ENCODE data around the gene HID1.
"Not testable (repeated sequence)": the region's sequence is repeated elsewhere in the genome, so short reads cannot be mapped to it uniquely, and the experiment has no call there.

Gene HID1

DNA sequence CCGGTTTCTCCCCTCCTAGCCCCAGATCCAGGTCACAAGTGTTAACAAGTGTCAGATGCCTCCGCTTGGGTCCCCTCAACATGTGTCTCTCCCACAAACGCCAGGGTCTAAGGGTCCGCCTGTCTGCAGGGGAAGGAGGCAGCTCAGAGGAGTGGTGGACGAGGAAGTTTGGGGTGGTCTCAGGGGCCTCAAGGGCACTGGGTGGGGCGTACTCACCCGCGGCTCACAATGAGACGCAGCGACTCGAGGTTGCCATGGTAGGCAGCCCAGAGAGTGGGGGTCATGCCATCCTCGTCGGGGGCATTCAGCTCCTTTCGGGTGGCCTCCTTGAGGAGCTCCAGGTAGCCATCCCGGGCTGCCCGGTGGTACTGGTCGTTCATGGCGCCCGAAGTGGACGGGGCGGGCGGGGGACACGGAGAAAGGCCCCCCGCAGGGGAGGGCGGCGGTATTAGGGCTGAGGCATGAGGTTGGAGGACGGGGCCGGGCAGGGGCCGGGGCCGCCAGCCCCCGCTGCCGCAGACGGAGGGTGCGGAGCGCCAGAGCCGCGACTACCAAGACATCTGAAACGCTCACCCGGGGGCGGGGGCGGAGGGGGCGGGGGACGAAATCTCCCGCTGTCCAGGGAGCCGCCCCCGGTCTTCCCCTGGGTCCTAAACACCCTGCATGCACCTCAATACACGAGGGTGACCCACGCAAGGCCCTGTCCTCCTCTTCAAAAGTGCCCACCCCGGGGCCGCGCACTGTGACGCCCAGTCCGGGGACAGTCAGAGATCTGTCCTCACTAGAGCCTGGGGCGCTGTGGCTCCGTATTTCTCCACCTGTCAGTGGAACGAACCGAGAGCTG lies 49.6 kb downstream of the HID1 start, which contains the start of gene USH1G:
Gene USH1G, minus strand, starts transcription at position 562 of the 844 bp plus-strand sequence. Its CDS starts 182 bp downstream, at position 380.
- DNase-seq (ENCODE audit: low read depth, low spot score) = no peak

DNA sequence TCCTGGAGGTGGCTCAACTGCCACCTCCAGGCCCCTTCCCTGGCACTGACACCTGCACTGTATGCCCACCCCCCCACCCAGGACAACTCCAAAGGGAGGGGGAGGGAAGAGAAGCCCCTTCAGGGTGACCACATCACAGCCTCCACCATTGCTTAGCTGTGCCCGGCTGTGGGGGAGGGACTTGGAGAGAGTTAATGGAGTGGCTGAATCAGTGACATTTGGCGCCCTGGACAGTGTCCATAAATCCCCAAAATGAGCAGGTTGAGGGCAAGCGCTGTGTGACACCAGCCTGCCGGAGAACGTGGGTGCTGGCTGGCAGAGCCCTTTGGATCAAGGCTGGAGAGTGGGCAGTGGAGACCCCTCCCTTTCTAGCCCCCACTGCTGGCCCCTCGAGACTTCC lies 50.4 kb downstream of the HID1 start:
- no peak for DNase-seq (ENCODE audit: low read depth, low spot score)

DNA sequence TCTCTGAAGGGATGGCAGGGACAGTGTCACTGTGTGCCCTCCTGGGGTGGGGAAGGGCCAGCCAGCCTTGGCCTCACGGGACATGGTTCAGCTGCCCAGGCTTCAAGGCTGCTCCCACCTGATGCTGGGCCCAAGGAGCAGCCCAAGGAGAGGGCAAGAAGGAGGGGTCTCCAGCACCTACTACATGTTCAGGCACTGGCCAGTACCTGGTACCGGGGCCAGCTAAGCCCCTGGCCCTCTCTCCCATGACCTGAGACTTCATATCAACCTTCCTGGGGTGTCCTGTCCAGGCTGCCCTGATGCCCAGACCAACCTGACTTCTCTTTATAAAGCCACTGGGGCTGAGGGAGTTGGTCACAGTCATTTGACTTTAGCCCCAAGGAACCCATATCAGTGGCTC lies 50.8 kb downstream of the HID1 start:
- DNase-seq (ENCODE audit: low read depth, low spot score) = no peak

DNA sequence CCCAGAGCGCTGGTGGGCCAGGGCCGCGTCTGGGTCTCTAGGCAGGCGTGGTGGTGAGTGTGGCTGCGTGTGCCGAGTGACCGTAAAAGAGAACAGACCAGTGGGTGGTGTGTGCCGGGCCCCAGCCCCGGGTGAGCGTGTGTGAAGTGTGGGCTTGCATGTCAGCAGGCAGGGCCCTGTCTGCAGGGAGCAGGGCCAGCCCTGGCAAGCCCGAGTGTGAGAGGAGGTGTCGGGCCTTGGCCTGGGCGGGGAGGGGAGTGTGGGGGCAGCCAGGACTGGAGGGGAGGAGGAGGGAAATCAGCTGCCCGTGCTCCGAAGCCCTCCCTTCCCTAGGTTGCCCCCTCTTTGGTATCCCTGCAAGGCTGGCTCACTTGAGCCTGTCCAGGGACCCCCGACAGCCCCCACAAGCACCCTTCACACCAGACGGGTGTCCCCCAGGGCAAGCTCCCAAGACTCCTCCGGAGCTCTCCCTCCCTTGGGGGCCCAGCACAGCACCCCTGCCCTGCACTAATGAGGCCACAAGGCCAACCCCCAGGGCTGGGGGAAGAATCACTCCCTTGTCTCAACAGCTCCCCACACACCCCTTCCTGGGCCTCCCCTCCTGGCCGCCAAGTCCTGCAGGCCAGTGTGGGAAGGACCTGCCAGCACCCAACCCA lies 51.4 kb downstream of the HID1 start:
- no peak for DNase-seq (ENCODE audit: low read depth, low spot score)

DNA sequence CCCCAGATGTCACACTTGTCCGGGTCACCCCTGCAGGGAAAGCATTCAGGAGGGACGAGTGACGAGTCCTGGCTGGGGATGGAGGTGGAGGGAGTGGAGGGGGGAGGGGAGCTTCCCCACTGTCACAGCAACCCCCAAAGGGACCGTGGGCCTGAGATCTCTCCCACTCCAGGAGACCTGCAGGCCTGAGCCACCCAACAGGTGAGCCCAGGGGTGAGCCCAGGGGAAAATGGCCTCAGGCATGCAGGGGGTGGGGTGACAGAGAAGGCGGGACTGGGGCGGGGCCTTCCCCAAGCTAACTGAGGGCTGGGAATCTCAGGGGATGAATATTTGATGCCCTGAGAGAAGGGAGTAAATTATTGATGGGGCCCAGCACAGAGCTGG lies 51.9 kb downstream of the HID1 start:
- no peak for DNase-seq (ENCODE audit: low read depth, low spot score)

DNA sequence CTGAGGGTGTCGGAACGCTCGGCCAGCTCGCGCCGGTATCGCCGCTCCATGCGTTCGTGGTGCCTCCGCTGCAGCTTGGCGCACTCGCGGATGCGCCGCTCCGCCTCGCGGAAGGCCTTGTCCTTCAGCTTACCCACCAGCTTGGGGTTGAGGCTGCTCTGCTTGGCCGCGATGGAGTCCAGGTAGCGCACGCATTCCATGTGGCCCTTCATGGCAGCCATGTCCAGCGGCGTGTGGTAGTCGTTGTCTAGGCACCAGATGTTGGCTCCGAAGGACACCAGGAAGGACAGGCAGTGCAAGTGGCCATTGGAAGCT lies 52.3 kb downstream of the HID1 start:
- no peak for DNase-seq (ENCODE audit: low read depth, low spot score)

DNA sequence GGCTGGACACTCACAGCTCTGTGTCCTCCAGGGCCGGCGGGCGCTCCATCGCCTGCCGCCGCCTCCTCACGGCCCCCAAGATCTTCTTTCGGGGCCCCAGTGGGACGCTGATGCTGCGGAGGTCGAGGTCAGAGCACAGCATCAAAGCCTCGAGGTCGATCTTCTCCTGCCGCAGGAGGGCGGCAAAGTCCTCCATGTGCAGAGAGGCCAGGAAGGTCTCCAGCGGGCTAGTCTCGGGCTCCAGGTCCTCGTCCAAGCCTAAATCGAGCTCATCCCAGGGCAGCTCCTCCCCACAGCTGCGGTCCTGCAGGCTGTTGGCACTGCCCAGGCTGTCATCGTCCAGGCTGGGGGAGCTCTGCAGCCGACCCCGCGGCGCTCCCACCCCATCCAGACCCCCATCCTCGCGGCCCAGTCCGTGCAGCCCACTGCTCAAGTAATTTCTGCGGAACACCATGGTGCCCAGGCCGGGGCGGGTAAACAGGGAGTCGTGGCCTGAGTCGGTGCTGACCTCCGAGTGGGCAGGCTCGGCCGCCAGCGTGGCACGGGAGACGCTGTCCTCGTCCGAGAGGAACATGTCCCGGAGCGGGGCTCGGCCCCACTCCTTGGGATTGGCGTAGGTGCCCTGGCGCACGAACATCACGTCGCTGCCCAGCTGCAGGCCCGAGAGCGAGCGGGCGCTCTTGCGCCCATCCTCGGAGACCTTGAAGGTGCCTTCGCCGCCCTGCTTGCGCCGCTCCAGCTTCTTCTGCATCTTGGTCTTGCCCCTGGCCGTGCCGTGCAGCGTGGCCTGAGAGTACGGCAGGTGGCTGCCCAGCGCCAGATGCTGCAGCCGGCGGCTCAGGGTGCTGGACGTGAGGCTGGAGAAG lies 52.9 kb downstream of the HID1 start:
- no peak for DNase-seq (ENCODE audit: low read depth, low spot score)

DNA sequence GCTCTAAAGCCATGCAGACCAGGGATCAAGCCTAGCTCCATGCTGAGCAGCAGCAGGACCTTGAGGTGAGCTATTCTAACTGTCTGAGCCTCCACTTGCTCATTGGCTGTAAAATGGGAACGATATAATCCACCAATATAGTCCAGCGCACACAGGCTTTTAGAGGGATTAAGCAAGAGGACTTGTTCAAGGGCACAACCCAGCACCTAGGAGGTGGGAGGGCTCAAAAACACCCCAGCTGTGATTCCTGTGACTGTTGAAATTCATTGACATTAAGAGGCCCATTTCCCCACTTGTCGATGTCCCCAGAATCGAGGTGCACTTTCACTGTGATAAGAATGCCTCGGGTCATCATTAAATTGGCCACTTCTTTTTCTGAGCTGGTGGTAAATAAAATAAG lies 53.7 kb downstream of the HID1 start:
- no peak for DNase-seq (ENCODE audit: low read depth, low spot score)

DNA sequence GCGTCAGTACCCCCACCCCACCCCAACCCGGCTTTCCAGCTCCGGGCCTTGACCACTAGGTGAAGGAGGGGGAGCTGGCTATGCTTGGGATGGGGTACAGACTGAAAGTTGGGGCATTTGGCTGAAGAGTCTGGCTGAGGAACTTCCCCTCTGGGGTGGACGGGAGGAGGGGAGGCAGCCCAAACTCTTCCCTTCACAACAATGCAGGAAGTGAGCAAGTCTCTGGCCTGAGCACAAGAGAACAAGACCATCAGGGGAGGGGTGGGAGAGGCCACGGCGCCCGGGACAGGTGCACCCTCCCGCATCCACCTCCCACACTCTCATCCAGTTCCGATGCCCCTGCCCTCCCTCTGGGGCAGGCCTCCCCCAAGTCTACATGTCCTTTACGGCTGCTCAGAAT lies 55.1 kb downstream of the HID1 start:
- DNase-seq (ENCODE audit: low read depth, low spot score) = no peak

DNA sequence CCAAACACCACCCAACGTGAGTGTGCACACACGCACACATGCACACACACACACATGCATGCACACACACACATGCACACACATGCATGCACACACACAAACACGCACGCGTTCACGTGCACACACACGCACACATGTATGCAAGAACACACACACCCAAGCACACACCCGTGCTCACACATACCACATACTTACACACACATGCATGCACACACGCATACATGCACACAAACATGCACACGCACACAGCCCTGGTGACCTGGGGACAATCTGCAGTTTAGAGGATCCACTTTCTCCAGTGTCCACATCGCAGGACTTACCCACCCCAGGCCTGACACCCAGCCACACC lies 55.7 kb downstream of the HID1 start:
- no peak for DNase-seq (ENCODE audit: low read depth, low spot score)

DNA sequence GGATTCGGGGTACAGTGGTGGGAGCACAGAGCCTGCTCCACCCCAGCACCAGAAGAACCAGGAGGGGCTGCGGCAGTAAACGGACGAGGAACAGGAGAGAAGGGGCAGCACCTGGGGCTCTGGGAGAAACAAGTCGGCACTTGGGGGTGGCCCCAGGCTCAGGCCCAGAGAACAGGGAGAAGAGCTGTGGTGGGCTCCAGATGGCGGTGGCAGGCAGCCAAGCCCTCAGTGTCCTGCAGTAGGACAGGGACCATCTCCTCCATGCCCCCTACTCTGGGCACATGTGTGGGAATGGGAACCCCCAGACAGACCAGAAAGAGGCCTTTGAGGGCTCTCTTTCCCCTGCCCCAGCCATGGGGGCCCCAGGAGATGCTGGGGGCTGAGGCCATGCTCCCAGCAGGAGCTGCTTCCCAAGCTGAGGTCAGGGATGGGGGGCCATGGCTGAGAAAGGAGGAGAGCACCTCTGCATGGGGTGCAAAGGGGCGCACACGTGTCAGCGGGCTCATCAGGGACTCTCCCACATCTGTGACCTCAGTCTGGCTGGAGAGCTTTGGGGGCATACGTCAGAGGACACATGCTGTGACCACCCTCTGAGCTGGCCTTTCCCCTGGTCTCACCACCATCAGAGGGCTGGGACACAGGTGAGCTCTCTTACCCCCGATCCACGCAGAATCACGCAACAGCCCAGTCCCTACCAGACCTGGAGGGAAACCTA lies 56.3 kb downstream of the HID1 start:
- no peak for DNase-seq (ENCODE audit: low read depth, low spot score)

DNA sequence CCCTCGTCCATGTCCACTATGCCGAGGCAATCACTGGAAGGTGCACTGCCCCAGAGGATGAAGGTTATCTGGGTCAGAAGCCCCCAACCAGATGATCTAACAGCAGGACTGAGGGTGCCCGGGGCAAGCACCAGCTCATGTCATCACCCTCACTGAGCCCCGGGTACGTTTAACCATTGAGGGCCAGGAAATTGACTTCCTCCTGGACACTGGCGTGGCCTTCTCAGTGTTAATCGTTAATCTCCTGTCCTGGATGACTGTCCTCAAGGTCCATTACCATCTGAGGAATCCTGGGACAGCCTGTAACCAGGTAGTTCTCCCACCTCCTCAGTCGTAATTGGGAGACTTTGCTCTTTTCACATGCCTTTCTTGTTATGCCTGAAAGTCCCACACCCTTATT lies 61.1 kb downstream of the HID1 start:
- DNase-seq (ENCODE audit: low read depth, low spot score) = not testable (repeated sequence)

DNA sequence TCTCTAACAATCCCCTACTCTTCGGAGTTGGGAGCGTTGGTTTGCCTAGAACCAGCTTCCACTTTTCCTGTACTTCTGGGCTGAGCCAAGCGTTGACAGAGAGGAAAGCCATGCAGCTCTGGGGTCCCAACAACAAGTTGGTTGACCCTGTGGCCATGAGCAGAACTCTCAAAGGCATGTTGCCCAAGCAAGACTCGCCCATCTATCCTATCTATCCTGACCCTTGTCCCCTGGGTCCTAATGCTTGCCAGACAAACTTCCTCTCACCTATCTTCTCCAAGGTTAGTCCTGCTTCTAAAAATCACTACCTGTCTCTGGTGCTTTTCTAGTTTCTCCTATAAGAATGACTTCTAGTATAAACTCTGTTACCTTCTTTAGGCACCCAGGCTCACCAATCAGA lies 63.5 kb downstream of the HID1 start:
- not testable (repeated sequence) for DNase-seq (ENCODE audit: low read depth, low spot score)

DNA sequence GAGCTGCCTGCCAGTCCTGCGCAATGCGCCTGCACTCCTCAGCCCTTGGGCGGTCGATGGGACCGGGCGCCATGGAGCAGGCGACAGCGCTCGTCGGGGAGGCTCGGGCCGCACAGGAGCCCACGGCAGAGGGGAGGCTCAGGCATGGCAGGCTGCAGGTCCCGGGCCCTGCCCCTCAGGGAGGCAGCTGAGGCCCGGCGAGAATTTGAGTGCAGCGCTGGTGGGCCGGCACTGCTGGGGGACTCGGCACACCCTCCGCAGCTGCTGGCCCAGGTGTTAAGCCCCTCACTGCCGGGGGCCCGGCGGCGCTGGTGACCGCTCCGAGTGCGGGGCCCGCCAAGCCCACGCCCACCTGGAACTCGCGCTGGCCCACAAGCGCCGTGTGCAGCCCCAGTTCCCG lies 65.5 kb downstream of the HID1 start:
- no peak for DNase-seq (ENCODE audit: low read depth, low spot score)

DNA sequence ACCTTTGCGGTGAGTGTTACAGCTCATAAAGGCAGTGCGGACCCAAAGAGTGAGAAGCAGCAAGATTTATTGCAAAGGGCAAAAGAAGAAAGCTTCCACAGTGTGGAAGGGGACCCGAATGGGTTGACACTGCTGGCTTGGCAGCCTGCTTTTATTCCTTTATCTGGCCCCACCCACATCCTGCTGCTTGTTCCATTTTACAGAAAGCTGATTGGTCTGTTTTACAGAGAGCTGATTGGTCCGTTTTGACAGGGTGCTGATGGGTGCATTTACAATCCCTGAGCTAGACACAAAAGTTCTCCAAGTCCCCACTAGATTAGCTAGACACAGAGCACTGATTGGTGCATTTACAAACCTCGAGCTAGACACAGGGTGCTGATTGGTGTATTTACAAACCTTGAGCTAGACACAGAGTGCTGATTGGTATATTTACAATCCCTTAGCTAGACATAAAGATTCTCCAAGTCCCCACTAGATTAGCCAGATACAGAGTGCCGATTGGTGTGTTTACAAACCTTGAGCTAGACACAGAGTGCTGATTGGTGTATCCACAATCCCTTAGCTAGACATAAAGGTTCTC lies 66.3 kb downstream of the HID1 start:
- not testable (repeated sequence) for DNase-seq (ENCODE audit: low read depth, low spot score)

DNA sequence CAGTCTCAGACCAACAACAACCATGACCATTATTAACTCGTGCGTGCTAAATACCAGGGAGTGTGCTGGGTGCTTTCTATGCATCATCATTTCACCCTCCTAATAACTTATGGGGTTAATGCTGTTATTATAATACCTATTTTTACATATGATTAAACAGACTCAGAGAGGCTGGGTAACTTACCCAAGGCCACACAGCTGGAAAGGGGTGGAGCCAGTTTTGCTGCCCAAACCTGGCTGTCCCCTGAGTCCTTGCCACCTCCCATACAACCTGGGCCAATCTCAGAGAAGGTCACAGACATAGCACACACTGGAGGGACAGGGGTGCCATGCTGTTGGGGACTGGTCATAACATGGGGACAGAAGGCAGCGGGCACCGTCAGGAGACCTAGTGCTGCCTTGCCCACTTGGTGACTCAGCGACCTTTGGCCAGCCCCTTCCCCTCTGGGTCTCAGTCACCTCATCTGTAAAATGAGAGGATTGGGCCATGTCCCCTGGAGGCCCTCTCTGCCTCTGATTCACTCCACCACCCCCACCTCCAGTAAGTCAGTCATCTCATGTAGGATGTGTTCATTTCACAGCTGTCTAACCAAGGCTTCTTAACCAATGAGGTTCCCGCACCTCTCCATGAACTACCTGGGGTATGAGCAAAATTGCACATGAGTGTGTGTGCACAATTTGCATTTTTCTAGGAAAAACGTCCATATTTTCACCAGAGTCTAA lies 67.7 kb downstream of the HID1 start:
- DNase-seq (ENCODE audit: low read depth, low spot score) = no peak

DNA sequence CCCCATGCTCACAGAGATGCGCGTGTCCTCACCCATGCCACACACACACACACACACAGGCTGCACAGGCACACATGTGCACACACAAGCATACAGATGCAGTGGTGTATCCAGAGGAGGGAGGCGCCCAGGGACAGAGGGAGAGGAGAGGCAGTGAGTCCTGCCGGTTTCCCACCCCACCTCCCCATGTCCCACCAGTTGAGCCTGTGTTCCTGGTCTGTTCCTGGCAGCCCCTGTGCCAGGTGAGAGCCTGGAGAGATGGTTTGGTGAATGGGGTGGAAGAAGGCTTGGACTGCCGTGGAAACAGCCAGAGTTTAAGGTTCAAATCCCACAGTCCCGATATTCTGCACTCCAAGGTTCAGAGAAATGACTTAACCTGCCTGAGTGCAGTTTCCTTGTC lies 68.9 kb downstream of the HID1 start:
- DNase-seq (ENCODE audit: low read depth, low spot score) = no peak

DNA sequence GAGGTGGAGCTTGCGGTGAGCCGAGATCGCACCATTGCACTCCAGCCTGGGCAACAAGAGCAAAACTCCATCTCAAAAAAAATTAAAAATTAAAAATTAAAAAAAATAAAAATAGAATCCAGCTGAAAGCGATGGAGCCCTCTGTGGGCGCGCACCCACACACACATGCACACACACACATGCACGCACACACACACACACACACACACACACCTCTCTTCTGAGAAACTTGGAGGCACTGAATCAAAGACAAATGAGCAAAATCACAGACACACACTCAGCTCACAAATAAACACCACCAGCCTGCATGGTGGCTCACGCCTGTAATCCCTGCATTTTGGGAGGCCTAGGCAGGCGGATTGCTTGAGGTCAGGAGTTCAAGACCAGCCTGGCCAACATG lies 69.5 kb downstream of the HID1 start:
- DNase-seq (ENCODE audit: low read depth, low spot score) = no peak

DNA sequence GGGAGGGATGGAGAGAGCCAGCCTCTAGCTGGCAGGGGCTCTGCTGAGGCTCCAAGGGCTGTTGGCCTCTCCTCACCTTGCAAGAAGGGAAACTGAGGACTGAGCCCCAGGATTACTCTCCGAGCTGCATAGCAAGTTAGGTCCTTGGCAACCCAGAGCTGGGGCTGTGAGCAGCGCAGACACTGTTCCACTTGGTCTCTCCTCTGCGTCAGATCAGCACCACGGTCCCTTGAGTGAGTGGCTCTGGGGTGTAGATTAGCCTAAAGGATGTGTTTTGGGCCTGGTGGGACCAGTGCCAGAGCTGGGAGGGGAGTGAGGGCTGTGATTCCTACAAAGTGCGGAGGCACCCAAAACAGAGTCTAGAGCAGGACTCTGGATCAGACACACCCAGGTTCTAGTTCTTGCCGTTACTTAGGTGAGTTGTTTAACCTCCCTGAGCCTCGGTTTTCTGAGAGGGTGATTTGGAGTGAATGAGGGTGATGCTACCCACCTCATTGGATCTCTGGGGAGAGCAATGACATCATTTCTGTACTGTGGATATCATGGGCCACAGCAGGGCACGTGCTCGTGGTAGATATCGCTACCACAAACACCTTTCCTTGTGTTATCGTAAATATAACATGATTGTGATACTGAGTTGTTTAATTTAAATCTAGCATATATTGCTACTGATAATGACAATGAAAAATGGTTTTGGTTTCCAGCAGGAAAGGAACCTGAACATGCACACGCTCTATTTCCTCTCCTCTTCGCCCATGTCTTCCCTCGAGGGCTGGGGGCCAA lies 71.0 kb downstream of the HID1 start:
- no peak for DNase-seq (ENCODE audit: low read depth, low spot score)

Measured in brain pericyte (primary cell).